Activated CD4-positive, alpha-beta T cell treated with anti-CD3 and anti-CD28 coated beads, Interleukin-2, amount 10 ng/mL, durations not matched to agents 7 days and 5 days (primary cell): ENCODE measurements around the gene ASL. TPM values are rescaled to one million over a fixed set of nuclear protein-coding genes. Genes with fewer than 3 reads are reported as not detected.

Source experiments
- CTCF ChIA-PET: fragments of 350-600 bp; sonication (Branson Sonifier 250); formaldehyde crosslinking; loops from one replicate; lab custom pipeline; 2021; ENCODE audit warnings: antibody characterized with exemption; lab: Charles Lee
- POLR2A ChIA-PET: fragments of 350-600 bp; sonication (Branson Sonifier 250); formaldehyde crosslinking; loops from one replicate; lab custom pipeline; 2021; ENCODE audit warnings: antibody characterized with exemption; lab: Charles Lee
- DNase-seq: peaks from one replicate; pipeline ENCODE4 v3.0.0-alpha.2; 2020
- H3K27ac Mint-ChIP-seq: one replicate; pipeline ENCODE4 v1.8.0; 2021; ENCODE audit warnings: mild to moderate bottlenecking, moderate library complexity, mixed read lengths
- H3K27me3 Mint-ChIP-seq: one replicate; pipeline ENCODE4 v1.8.0; 2021; ENCODE audit warnings: mixed read lengths
- H3K36me3 Mint-ChIP-seq: one replicate; pipeline ENCODE4 v1.8.0; 2021; ENCODE audit warnings: low read depth, mixed read lengths
- H3K4me1 Mint-ChIP-seq: one replicate; pipeline ENCODE4 v1.8.0; 2021; ENCODE audit warnings: mixed read lengths
- H3K4me3 Mint-ChIP-seq: one replicate; pipeline ENCODE4 v1.8.0; 2021; ENCODE audit warnings: mild to moderate bottlenecking, moderate library complexity, mixed read lengths
- H3K9me3 Mint-ChIP-seq: one replicate; pipeline ENCODE4 v1.8.0; 2021; ENCODE audit warnings: mixed read lengths
- total RNA-seq, 2 experiments: library from RNA; stranded (reverse); gene quantifications; one replicate each; pipeline ENCODE4 v1.2.3, GENCODE V29; 2021

ASL gene
- total RNA-seq, 2 experiments from 2014 or later = 16.5 to 24.1 TPM

GRCh38 chr7:66140924-66141323 is 65.3 kb downstream of the ASL start:
- H3K36me3 Mint-ChIP-seq = peaks cover 52% of the 10 kb centered on the region
- CTCF ChIA-PET = interaction anchor here (0.6 kb wide), 1 partner anchor 447 kb away, joined by 3 read pairs; no protein-coding TSS in a partner anchor

GRCh38 chr7:66142334-66142733 is 66.7 kb downstream of the ASL start:
- no peaks in the 10 kb centered on the region for H3K9me3 Mint-ChIP-seq
- POLR2A ChIA-PET = no interaction called here
- DNase-seq = no peak
- peaks cover 2% of the 10 kb centered on the region for H3K4me1 Mint-ChIP-seq
- CTCF ChIA-PET = no interaction called here
- H3K36me3 Mint-ChIP-seq = peaks cover 55% of the 10 kb centered on the region
- H3K27ac Mint-ChIP-seq = no peak overlapping the region
- H3K4me3 Mint-ChIP-seq = no peak overlapping the region
- no peaks in the 10 kb centered on the region for H3K27me3 Mint-ChIP-seq

More at GRCh38 chr7:66140924-66141323, 65.3 kb downstream of the ASL start:
- Mint-ChIP-seq H3K4me1 (peaks cover 1% of the 10 kb centered on the region), H3K9me3 (no peaks in the 10 kb centered on the region), H3K27me3 (no peaks in the 10 kb centered on the region), H3K27ac (no peak overlapping the region), H3K4me3 (no peak overlapping the region)
- POLR2A ChIA-PET = no interaction called here
- no peak for DNase-seq

GRCh38 chr7:66142996-66143395 is 67.4 kb downstream of the ASL start:
- Mint-ChIP-seq H3K27ac (no peak overlapping the region), H3K4me1 (peaks cover 2% of the 10 kb centered on the region), H3K4me3 (no peak overlapping the region), H3K36me3 (peaks cover 49% of the 10 kb centered on the region), H3K27me3 (no peaks in the 10 kb centered on the region), H3K9me3 (no peaks in the 10 kb centered on the region)
- ChIA-PET POLR2A (no interaction called here), CTCF (no interaction called here)
- no peak for DNase-seq

Other genes starting within 250 kb of the ASL start
- gene VKORC1L1, start 202.7 kb upstream of the ASL start, total RNA-seq = 10 to 100 TPM; 15.7 to 19.1 TPM
- gene GUSB, start 93.6 kb upstream of the ASL start, total RNA-seq = 10 to 100 TPM; 63.3 to 66.2 TPM
- gene CRCP, start 39.0 kb downstream of the ASL start, total RNA-seq = 10 to 100 TPM; 29.4 to 31.4 TPM
- gene TPST1, start 129.5 kb downstream of the ASL start, total RNA-seq = under 1 TPM; 0.67 to 0.79 TPM